HEK293 (cell line): ENCODE results near the gene TOMM34.

Source experiments
- EGR2 ChIP-seq: fragments of 450-650 bp; formaldehyde crosslinking; IDR thresholded peaks from 2 replicates; pipeline ENCODE4 v1.5.1; 2016; ENCODE audit warnings: low read depth, missing biosample characterization, missing genetic modification characterization
- KLF1 ChIP-seq: fragments of 450-650 bp; formaldehyde crosslinking; IDR thresholded peaks from 2 replicates; pipeline ENCODE4 v1.5.1; 2016; ENCODE audit warnings: missing biosample characterization, missing genetic modification characterization
- KLF9 ChIP-seq: fragments of 450-650 bp; formaldehyde crosslinking; IDR thresholded peaks from 2 replicates; pipeline ENCODE4 v1.5.1; 2016; ENCODE audit warnings: missing biosample characterization, missing genetic modification characterization, low read depth
- MZF1 ChIP-seq: fragments of 450-650 bp; formaldehyde crosslinking; IDR thresholded peaks from 2 replicates; pipeline ENCODE4 v1.5.1; 2017; ENCODE audit warnings: missing biosample characterization, missing genetic modification characterization, borderline replicate concordance
- SCRT2 ChIP-seq: fragments of 450-650 bp; formaldehyde crosslinking; IDR thresholded peaks from 2 replicates; pipeline ENCODE4 v1.5.1; 2016; ENCODE audit warnings: missing biosample characterization, missing genetic modification characterization
- SP2 ChIP-seq: fragments of 450-650 bp; formaldehyde crosslinking; IDR thresholded peaks from 2 replicates; pipeline ENCODE4 v1.5.1; 2016; ENCODE audit warnings: missing biosample characterization, missing genetic modification characterization
- YY2 ChIP-seq: fragments of 450-650 bp; formaldehyde crosslinking; IDR thresholded peaks from 2 replicates; pipeline ENCODE4 v1.5.1; 2016; ENCODE audit warnings: missing biosample characterization, missing genetic modification characterization
- ZBTB20 ChIP-seq: fragments of 450-650 bp; formaldehyde crosslinking; IDR thresholded peaks from 2 replicates; pipeline ENCODE4 v1.5.1; 2016; ENCODE audit warnings: missing biosample characterization, missing genetic modification characterization
- ZBTB8A ChIP-seq: fragments of 450-650 bp; formaldehyde crosslinking; IDR thresholded peaks from 2 replicates; pipeline ENCODE4 v1.5.1; 2016; ENCODE audit warnings: missing biosample characterization, missing genetic modification characterization
- ZFHX2 ChIP-seq: fragments of 450-650 bp; formaldehyde crosslinking; conservative IDR thresholded peaks from 2 replicates; pipeline ENCODE4 v1.5.1; 2016; ENCODE audit warnings: missing biosample characterization, missing genetic modification characterization
- ZFP69B ChIP-seq: fragments of 450-650 bp; formaldehyde crosslinking; IDR thresholded peaks from 2 replicates; pipeline ENCODE4 v1.5.1; 2016; ENCODE audit warnings: missing biosample characterization, missing genetic modification characterization
- ZNF10 ChIP-seq: fragments of 450-650 bp; formaldehyde crosslinking; IDR thresholded peaks from 2 replicates; pipeline ENCODE4 v1.5.1; 2017; ENCODE audit warnings: missing biosample characterization, missing genetic modification characterization
- ZNF140 ChIP-seq: fragments of 450-650 bp; formaldehyde crosslinking; IDR thresholded peaks from 2 replicates; pipeline ENCODE4 v1.5.1; 2016; ENCODE audit warnings: missing biosample characterization, missing genetic modification characterization
- ZNF146 ChIP-seq: fragments of 450-650 bp; formaldehyde crosslinking; IDR thresholded peaks from 2 replicates; pipeline ENCODE4 v1.5.1; 2016; ENCODE audit warnings: missing biosample characterization, missing genetic modification characterization
- ZNF19 ChIP-seq: fragments of 450-650 bp; formaldehyde crosslinking; IDR thresholded peaks from 2 replicates; pipeline ENCODE4; 2016; ENCODE audit warnings: missing biosample characterization, missing genetic modification characterization, low read depth
- ZNF2 ChIP-seq: fragments of 450-650 bp; formaldehyde crosslinking; IDR thresholded peaks from 2 replicates; pipeline ENCODE4 v1.5.1; 2016; ENCODE audit warnings: missing biosample characterization, missing genetic modification characterization
- ZNF311 ChIP-seq: fragments of 450-650 bp; formaldehyde crosslinking; IDR thresholded peaks from 2 replicates; pipeline ENCODE4 v1.5.1; 2017; ENCODE audit warnings: missing biosample characterization, missing genetic modification characterization, borderline replicate concordance
- ZNF335 ChIP-seq: fragments of 450-650 bp; formaldehyde crosslinking; conservative IDR thresholded peaks from 2 replicates; pipeline ENCODE4 v1.5.1; 2016; ENCODE audit warnings: missing biosample characterization, missing genetic modification characterization
- ZNF341 ChIP-seq: fragments of 450-650 bp; formaldehyde crosslinking; IDR thresholded peaks from 2 replicates; pipeline ENCODE4; 2016; ENCODE audit warnings: low read depth, missing biosample characterization, missing genetic modification characterization
- ZNF404 ChIP-seq: fragments of 450-650 bp; formaldehyde crosslinking; IDR thresholded peaks from 2 replicates; pipeline ENCODE4 v1.5.1; 2017; ENCODE audit warnings: missing biosample characterization, missing genetic modification characterization
- ZNF433 ChIP-seq: fragments of 450-650 bp; formaldehyde crosslinking; IDR thresholded peaks from 2 replicates; pipeline ENCODE4 v1.5.1; 2016; ENCODE audit warnings: missing biosample characterization, missing genetic modification characterization, low read depth
- ZNF558 ChIP-seq: fragments of 450-650 bp; formaldehyde crosslinking; IDR thresholded peaks from 2 replicates; pipeline ENCODE4 v1.5.1; 2016; ENCODE audit warnings: missing biosample characterization, missing genetic modification characterization
- ZNF768 ChIP-seq: fragments of 450-650 bp; formaldehyde crosslinking; IDR thresholded peaks from 2 replicates; pipeline ENCODE4 v1.5.1; 2018; ENCODE audit warnings: missing biosample characterization, mild to moderate bottlenecking, missing genetic modification characterization
- ZNF777 ChIP-seq: fragments of 450-650 bp; formaldehyde crosslinking; IDR thresholded peaks from 2 replicates; pipeline ENCODE4 v1.5.1; 2017; ENCODE audit warnings: missing biosample characterization, missing genetic modification characterization, borderline replicate concordance
- ZNF843 ChIP-seq: fragments of 450-650 bp; formaldehyde crosslinking; IDR thresholded peaks from 2 replicates; pipeline ENCODE4 v1.5.1; 2016; ENCODE audit warnings: missing biosample characterization, missing genetic modification characterization
- ZXDB ChIP-seq: fragments of 450-650 bp; formaldehyde crosslinking; IDR thresholded peaks from 2 replicates; pipeline ENCODE4 v1.5.1; 2016; ENCODE audit warnings: missing biosample characterization, missing genetic modification characterization
- TF ChIP-seq, protein P1 (sequence below): fragments of 450-650 bp; formaldehyde crosslinking; IDR thresholded peaks from 2 replicates; pipeline ENCODE4 v1.5.1; 2016; ENCODE audit warnings: missing biosample characterization, missing genetic modification characterization
- TF ChIP-seq, protein P2 (sequence below): fragments of 450-650 bp; formaldehyde crosslinking; IDR thresholded peaks from 2 replicates; pipeline ENCODE4 v1.5.1; 2016; ENCODE audit warnings: missing biosample characterization, missing genetic modification characterization
- TF ChIP-seq, protein P3 (sequence below): fragments of 450-650 bp; formaldehyde crosslinking; optimal IDR thresholded peaks from 2 replicates; pipeline ENCODE3; 2016; ENCODE audit warnings: missing biosample characterization, mild to moderate bottlenecking, missing genetic modification characterization
- TF ChIP-seq, protein P4 (sequence below): fragments of 450-650 bp; formaldehyde crosslinking; IDR thresholded peaks from 2 replicates; pipeline ENCODE4 v1.5.1; 2016; ENCODE audit warnings: missing biosample characterization, missing genetic modification characterization
- TF ChIP-seq, protein P5 (sequence below): fragments of 450-650 bp; formaldehyde crosslinking; IDR thresholded peaks from 2 replicates; pipeline ENCODE4 v1.5.1; 2016; ENCODE audit warnings: missing biosample characterization, missing genetic modification characterization

TOMM34 gene

DNA sequence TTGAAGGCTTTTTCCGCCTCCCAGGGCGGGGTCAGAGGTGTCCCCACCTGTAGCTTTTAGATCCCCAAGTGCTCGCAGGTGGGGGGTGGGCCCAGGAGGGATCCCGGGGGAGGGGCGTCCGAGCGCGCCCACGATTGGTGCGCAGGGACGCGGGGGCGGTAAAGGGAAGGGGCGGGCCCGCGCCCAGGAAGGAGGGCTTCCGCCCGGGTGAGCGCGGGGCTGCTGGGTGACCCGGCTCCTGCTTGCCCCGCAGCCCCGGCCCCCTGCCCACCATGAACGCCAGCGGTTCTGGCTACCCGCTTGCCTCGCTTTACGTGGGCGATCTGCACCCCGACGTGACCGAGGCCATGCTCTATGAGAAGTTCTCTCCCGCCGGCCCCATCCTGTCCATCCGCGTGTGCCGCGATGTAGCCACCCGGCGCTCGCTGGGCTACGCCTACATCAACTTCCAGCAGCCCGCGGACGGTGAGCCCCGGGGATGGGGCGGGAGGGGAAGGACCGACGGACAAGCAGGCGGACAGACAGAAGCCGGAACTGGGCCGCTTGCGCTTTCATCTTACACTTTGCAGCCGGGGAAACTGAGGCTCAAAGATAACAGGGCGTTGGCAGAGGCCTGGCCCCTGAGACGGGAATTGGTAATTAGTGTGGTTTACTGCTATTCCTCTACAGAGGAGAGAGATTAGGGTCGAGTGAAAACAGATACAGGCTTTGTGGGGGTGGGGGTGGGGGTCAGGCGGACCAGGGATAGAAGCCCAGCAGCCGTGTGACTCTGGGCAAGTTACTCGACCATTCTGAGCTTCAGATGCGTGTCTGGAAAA, 50.1 kb downstream of the TOMM34 start, which contains the start of gene PABPC1L (continued):
- TF ChIP-seq, protein P1, sequence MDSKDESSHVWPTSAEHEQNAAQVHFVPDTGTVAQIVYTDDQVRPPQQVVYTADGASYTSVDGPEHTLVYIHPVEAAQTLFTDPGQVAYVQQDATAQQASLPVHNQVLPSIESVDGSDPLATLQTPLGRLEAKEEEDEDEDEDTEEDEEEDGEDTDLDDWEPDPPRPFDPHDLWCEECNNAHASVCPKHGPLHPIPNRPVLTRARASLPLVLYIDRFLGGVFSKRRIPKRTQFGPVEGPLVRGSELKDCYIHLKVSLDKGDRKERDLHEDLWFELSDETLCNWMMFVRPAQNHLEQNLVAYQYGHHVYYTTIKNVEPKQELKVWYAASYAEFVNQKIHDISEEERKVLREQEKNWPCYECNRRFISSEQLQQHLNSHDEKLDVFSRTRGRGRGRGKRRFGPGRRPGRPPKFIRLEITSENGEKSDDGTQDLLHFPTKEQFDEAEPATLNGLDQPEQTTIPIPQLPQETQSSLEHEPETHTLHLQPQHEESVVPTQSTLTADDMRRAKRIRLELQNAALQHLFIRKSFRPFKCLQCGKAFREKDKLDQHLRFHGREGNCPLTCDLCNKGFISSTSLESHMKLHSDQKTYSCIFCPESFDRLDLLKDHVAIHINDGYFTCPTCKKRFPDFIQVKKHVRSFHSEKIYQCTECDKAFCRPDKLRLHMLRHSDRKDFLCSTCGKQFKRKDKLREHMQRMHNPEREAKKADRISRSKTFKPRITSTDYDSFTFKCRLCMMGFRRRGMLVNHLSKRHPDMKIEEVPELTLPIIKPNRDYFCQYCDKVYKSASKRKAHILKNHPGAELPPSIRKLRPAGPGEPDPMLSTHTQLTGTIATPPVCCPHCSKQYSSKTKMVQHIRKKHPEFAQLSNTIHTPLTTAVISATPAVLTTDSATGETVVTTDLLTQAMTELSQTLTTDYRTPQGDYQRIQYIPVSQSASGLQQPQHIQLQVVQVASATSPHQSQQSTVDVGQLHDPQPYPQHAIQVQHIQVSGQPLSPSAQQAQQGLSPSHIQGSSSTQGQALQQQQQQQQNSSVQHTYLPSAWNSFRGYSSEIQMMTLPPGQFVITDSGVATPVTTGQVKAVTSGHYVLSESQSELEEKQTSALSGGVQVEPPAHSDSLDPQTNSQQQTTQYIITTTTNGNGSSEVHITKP (tag by site-specific recombination) = peak; percentile 55; the same call in 1 of the 2 replicates
- peak; percentile 81 for TF ChIP-seq KLF1 (tag by site-specific recombination)
- 0 out of 2 replicates have a peak, but pooled peaks have one; percentile 50 for TF ChIP-seq ZNF2 (tag by site-specific recombination)
- TF ChIP-seq ZNF10 = 0 out of 2 replicates have a peak, but pooled peaks have one; percentile 51
- TF ChIP-seq, protein P2, sequence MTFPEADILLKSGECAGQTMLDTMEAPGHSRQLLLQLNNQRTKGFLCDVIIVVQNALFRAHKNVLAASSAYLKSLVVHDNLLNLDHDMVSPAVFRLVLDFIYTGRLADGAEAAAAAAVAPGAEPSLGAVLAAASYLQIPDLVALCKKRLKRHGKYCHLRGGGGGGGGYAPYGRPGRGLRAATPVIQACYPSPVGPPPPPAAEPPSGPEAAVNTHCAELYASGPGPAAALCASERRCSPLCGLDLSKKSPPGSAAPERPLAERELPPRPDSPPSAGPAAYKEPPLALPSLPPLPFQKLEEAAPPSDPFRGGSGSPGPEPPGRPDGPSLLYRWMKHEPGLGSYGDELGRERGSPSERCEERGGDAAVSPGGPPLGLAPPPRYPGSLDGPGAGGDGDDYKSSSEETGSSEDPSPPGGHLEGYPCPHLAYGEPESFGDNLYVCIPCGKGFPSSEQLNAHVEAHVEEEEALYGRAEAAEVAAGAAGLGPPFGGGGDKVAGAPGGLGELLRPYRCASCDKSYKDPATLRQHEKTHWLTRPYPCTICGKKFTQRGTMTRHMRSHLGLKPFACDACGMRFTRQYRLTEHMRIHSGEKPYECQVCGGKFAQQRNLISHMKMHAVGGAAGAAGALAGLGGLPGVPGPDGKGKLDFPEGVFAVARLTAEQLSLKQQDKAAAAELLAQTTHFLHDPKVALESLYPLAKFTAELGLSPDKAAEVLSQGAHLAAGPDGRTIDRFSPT (tag by site-specific recombination) = peak; percentile 63; the same call in 1 of the 2 replicates
- TF ChIP-seq ZNF843 (tag by site-specific recombination) = no peak
- no peak for TF ChIP-seq ZNF404
- no peak for TF ChIP-seq ZNF558 (tag by site-specific recombination)
- TF ChIP-seq, protein P3, sequence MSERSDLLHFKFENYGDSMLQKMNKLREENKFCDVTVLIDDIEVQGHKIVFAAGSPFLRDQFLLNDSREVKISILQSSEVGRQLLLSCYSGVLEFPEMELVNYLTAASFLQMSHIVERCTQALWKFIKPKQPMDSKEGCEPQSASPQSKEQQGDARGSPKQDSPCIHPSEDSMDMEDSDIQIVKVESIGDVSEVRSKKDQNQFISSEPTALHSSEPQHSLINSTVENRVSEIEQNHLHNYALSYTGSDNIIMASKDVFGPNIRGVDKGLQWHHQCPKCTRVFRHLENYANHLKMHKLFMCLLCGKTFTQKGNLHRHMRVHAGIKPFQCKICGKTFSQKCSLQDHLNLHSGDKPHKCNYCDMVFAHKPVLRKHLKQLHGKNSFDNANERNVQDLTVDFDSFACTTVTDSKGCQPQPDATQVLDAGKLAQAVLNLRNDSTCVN (tag by site-specific recombination) = peak; percentile 93
- peak; percentile 88 for TF ChIP-seq KLF9
- TF ChIP-seq ZNF341 (tag by site-specific recombination) = 0 out of 2 replicates have a peak, but pooled peaks have one; percentile 16
- TF ChIP-seq SP2 (tag by site-specific recombination) = peak; percentile 93
- peak; percentile 83 for TF ChIP-seq ZBTB20 (tag by site-specific recombination)
- TF ChIP-seq ZBTB8A (tag by site-specific recombination) = peak; percentile 85
- TF ChIP-seq MZF1 (tag by site-specific recombination) = peak; percentile 88
- no peak for TF ChIP-seq ZNF19 (tag by site-specific recombination)
- TF ChIP-seq ZNF335 (tag by site-specific recombination) = peak; percentile 90
- TF ChIP-seq ZNF777 = peak; percentile 75; the same call in 1 of the 2 replicates
- 0 out of 2 replicates have a peak, but pooled peaks have one; percentile 20 for TF ChIP-seq ZNF146 (tag by site-specific recombination)
- TF ChIP-seq ZNF768 (tag by site-specific recombination) = 0 out of 2 replicates have a peak, but pooled peaks have one; percentile 33
- no peak for TF ChIP-seq ZNF311 (tag by site-specific recombination)
- TF ChIP-seq ZXDB = peak; percentile 71; the same call in 1 of the 2 replicates
- peak; percentile 94 for TF ChIP-seq ZFP69B (tag by site-specific recombination)
- TF ChIP-seq ZNF140 (tag by site-specific recombination) = no peak
- peak; percentile 88 for TF ChIP-seq ZFHX2 (tag by site-specific recombination)
- TF ChIP-seq ZNF433 (tag by site-specific recombination) = no peak
- peak; percentile 75; the same call in 1 of the 2 replicates for TF ChIP-seq EGR2 (tag by site-specific recombination)
- TF ChIP-seq YY2 = peak; percentile 16; the same call in 1 of the 2 replicates
- peak; percentile 99 for TF ChIP-seq SCRT2
- TF ChIP-seq, protein P4, sequence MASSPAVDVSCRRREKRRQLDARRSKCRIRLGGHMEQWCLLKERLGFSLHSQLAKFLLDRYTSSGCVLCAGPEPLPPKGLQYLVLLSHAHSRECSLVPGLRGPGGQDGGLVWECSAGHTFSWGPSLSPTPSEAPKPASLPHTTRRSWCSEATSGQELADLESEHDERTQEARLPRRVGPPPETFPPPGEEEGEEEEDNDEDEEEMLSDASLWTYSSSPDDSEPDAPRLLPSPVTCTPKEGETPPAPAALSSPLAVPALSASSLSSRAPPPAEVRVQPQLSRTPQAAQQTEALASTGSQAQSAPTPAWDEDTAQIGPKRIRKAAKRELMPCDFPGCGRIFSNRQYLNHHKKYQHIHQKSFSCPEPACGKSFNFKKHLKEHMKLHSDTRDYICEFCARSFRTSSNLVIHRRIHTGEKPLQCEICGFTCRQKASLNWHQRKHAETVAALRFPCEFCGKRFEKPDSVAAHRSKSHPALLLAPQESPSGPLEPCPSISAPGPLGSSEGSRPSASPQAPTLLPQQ (tag by site-specific recombination) = peak; percentile 95
- TF ChIP-seq, protein P5, sequence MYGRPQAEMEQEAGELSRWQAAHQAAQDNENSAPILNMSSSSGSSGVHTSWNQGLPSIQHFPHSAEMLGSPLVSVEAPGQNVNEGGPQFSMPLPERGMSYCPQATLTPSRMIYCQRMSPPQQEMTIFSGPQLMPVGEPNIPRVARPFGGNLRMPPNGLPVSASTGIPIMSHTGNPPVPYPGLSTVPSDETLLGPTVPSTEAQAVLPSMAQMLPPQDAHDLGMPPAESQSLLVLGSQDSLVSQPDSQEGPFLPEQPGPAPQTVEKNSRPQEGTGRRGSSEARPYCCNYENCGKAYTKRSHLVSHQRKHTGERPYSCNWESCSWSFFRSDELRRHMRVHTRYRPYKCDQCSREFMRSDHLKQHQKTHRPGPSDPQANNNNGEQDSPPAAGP (tag by site-specific recombination) = peak; percentile 71; the same call in 1 of the 2 replicates
